ENCODE measurements around the gene EPB41L1.

EPB41L1 gene

DNA sequence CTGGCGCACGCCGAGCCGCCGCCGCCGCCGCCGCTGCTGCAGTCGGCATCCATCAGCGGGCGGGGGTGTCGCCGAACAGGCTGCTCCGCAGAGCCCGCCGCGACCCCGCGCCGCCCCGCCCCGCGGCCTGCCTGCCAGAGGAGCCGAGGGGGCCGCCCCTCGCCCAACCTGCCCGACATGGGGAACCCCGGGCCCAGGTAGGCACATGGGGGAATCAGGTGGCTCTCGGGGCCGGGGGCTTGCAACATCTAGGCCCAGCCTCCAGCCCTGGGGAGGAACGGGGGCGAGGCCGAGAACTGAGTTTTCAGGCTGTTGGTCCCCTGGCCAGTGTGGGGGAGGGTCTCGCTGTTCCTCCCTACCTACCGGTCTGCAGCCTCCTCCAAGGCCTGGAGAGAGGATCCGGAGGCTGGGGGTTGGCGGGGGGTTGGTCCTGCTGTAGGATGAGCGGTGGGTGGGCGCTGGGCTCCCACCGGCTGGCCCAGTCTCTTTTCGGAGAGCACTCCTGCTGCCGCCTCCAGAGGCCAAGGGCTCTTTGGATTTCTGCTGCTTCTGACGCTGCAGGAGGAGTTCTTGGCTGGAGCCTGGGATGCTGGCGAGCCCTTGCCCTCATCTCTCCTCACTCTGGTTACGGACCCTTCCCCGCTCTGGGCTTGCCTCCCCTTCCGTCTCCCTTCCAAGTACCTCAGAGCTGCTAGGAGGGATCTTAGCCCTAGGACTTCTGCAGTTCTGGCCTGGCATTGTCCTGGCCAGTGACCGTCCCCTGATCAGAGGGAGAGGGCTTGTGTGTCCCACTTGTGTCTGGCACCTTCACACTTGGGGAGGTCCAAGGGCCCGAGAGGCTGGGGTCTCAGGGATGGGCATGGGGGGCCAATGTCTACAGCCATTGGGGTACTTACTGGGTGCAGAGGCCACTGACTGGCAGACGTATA is at the start of gene EPB41L1:
TSS of gene EPB41L1 (plus strand) at position 41 of the 929 bp plus-strand sequence. CDS start 19,038 bp downstream, outside the sequence.
- no peak for FAIRE-seq

GRCh38 chr20:36104856-36105255 is 49.7 kb upstream of the EPB41L1 start:
- FAIRE-seq: no peak

- FAIRE-seq: no peak
Measured at GRCh38 chr20:36105711-36106226, 48.8 kb upstream of the EPB41L1 start.

DNA sequence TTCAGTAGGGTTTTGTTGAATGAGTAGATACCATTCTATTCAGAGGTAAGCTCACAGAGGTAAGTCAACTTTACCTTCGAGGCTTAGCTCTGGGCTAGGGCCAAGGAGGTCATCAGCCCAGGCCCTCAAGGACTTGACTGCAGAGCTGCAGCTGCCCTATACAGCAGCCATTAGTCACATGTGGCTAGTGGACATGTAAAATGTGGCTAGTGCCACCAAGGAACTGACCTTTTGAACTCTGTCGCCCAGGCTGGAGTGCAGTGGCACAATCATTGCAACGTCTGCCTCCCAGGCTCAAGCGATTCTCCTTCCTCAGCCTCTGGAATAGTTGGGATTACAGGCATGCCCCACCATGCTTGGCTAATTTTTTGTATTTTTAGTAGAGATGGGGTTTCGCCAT is 47.9 kb upstream of the EPB41L1 start:
- FAIRE-seq: no peak

DNA sequence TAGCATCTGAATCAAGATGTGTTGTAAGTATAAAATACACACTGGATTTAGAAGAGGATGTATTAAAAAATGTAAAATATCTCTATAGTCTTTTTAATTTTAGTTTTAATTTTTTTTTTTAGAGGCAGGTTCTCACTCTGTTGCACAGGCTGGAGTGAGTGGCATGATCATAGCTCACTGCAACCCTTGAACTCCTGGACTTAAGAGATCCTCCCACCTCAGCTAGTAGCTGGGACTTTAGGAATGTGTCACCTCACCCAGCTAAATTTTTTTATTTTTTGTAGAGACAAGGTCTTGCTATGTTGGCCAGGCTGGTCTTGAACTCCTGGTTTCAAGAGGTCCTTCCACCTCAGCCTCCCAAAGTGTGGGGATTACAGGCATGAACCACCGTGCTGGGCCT is 46.7 kb upstream of the EPB41L1 start:
- FAIRE-seq: no peak

GRCh38 chr20:36109251-36109947 is 45.1 kb upstream of the EPB41L1 start:
- no peak for FAIRE-seq

DNA sequence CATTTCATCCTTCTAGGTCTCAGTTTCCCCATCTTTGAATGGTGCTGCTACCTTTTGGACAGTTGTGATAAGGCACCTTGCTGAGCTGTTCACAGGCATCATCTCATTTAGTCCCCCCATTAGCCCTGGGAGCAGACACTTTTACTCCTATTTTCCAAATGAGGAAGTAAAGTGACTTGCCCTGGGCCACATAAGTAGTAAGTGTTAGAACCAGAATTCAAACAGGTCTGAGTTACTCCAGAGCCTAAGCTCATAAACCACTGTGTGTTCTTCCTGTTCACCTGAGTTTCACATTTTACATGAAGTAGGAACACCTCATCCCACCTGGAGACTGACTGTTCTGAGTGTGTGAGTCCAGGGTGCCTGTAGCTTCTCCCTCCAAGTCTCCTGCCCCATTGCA is 43.5 kb upstream of the EPB41L1 start:
- FAIRE-seq: no peak

DNA sequence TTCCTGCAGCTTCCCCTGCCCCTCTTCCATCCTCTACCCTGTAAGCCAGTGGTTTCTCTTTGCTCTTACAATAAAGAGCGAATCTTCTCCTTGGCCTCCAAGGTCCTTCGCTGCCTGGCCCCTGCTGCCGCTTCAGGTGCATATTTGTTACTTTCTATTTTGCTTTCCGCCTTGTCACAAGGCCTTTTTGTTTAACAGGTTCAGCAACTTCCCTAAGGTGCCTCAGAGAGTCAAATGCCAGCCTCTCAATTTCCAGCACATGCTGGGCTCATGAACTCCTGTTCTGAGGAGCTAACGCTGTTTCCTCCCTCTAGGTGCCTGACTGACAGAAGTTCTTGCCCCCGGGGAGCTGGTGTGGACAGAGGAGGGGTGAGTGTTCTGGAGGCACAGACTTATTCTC is 42.4 kb upstream of the EPB41L1 start:
- no peak for FAIRE-seq

- FAIRE-seq: no peak
Measured at GRCh38 chr20:36113036-36113435, 41.5 kb upstream of the EPB41L1 start.

GRCh38 chr20:36113566-36114250 is 40.8 kb upstream of the EPB41L1 start:
- no peak for FAIRE-seq

- FAIRE-seq: no peak
Measured at GRCh38 chr20:36114707-36115106, 39.8 kb upstream of the EPB41L1 start.

- no peak for FAIRE-seq
Measured at GRCh38 chr20:36115925-36116324, 38.6 kb upstream of the EPB41L1 start.

GRCh38 chr20:36116807-36117441 is 37.6 kb upstream of the EPB41L1 start:
- FAIRE-seq: no peak

- FAIRE-seq: no peak
Measured at GRCh38 chr20:36117638-36118037, 36.9 kb upstream of the EPB41L1 start.

DNA sequence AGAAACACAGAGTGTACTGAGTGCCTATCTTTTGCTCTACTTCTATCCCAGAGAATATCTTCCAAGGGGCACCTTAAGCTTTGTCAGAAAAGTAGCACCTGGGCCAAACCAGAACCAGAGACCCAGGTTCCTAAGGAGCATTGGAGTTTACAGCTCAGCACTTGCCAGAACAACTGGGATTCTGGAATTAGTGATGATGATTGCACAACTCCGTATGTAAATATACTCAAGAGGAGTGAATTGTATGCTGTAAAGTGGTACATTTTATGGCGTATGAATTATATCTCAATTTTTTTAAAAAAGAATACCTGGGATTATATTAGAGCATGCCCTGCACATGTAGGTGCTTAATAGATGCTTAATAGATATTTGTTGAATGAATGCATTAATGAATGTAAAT is 36.2 kb upstream of the EPB41L1 start:
- no peak for FAIRE-seq

DNA sequence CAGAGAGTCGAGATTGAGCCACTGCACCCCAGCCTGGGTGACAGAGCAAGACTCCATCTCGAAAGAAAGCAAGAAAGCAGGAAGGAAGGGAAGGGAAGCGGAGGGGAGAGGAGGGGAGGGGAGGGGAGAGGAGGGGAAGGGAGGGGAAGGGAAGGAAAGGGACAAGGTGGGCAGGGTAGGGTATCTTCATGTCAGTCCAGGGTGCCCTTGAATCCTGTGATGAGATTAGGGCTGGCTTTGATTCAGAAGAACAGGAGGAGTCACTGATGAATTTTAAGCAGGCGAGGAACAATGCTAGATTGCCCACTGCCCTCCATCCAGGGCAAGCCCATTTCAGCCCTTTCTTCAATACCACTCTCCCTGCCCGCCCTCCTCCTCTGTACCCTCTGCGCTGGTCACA is 35.0 kb upstream of the EPB41L1 start:
- no peak for FAIRE-seq

- FAIRE-seq: no peak
Measured at GRCh38 chr20:36120241-36120640, 34.3 kb upstream of the EPB41L1 start.

GRCh38 chr20:36120991-36121390 is 33.5 kb upstream of the EPB41L1 start:
- FAIRE-seq: no peak

GRCh38 chr20:36121981-36122930 is 32.3 kb upstream of the EPB41L1 start:
- FAIRE-seq: no peak

DNA sequence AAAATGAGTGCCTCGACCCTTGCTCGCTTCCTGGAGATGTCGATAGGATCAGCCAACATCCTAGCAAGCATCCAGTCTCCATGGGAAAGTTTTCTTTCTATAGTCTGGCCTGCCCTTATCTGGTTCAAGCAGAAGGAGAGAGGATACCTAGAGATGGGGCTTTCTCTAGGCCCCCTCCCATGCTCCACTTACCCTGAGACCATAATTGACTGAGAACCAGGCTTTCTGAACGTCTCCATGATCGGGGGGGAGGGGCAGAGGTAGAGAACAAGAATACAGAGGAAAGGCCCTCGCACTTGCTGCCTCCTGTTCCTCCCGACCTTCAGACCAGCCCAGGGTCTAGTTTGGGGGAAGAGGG is 31.6 kb upstream of the EPB41L1 start:
- FAIRE-seq: no peak

DNA sequence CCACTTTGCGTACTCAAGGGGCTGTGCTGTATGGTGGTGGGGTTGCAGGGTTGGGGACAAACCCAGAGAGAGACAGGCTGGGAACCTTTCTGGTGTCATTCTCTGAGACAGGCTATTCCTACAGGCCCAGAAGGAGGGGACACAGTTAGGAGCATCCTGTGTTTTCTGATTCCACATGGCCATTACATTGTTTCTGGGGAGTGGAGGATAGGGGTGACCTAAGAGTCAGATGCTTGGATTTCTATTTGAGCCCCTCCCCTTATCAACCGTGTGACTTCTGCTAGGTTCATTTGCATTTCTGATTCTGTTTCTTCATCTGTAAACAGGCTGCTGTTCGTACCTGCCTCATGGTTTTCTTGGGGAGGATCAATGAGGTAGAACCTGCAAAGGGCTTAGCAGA is 29.4 kb upstream of the EPB41L1 start:
- no peak for FAIRE-seq
